Trophoblast cell (in vitro differentiated cells and primary cell): ENCODE measurements around the gene FRMD1.

Experiments used
- DNase-seq, 2 donors: peaks; one replicate each; pipeline ENCODE4 v3.0.0-alpha.2; 2016
- H2AFZ ChIP-seq: 2 replicates; pipeline ENCODE4 v1.6.1; 2013; ENCODE audit warnings: low read length, moderate library complexity, mild to moderate bottlenecking; ENCODE audit not compliant: insufficient read depth, poor library complexity
- H2AK5ac ChIP-seq: 2 replicates; pipeline ENCODE4 v1.6.1; 2013; ENCODE audit warnings: mild to moderate bottlenecking, low read length
- H2BK120ac ChIP-seq: 2 replicates; pipeline ENCODE4 v1.6.1; 2013; ENCODE audit warnings: low read length, mild to moderate bottlenecking, moderate library complexity; ENCODE audit not compliant: insufficient read depth, poor library complexity
- H2BK12ac ChIP-seq: 2 replicates; pipeline ENCODE4 v1.6.1; 2013; ENCODE audit warnings: mild to moderate bottlenecking, low read length, moderate library complexity
- H2BK5ac ChIP-seq: 2 replicates; pipeline ENCODE4 v1.6.1; 2013; ENCODE audit warnings: low read length, low read depth, moderate library complexity, mild to moderate bottlenecking; ENCODE audit not compliant: poor library complexity
- H3K14ac ChIP-seq: 2 replicates; pipeline ENCODE4 v1.6.1; 2013; ENCODE audit warnings: mild to moderate bottlenecking, low read length
- H3K18ac ChIP-seq: 2 replicates; pipeline ENCODE4 v1.6.1; 2013; ENCODE audit warnings: mild to moderate bottlenecking, low read length
- H3K23ac ChIP-seq: 2 replicates; pipeline ENCODE4 v1.6.1; 2013; ENCODE audit warnings: low read length
- H3K27ac ChIP-seq: 2 replicates; pipeline ENCODE4 v1.5.1; 2013; ENCODE audit warnings: low read depth, mild to moderate bottlenecking, inconsistent platforms, low read length, moderate library complexity
- H3K27me3 ChIP-seq: 2 replicates; pipeline ENCODE4 v1.6.1; 2013; ENCODE audit warnings: inconsistent platforms, mild to moderate bottlenecking, low read length, moderate library complexity; ENCODE audit not compliant: insufficient read depth
- H3K36me3 ChIP-seq, 2 experiments: 1 replicate in 1 of 2; 2 replicates in 1 of 2; pipeline ENCODE4 v1.6.1; 2013; ENCODE audit warnings: low read length in 2 of 2, mild to moderate bottlenecking in 2 of 2, moderate library complexity in 1 of 2; ENCODE audit not compliant: insufficient read depth in 2 of 2, control insufficient read depth in 1 of 2
- H3K4ac ChIP-seq: 2 replicates; pipeline ENCODE4 v1.6.1; 2013; ENCODE audit warnings: low read depth, mild to moderate bottlenecking, low read length, moderate library complexity
- H3K4me1 ChIP-seq, 2 experiments: 1 replicate in 1 of 2; 2 replicates in 1 of 2; pipeline ENCODE4 v1.6.1; 2013; ENCODE audit warnings: low read length in 2 of 2, mild to moderate bottlenecking in 2 of 2, moderate library complexity in 1 of 2; ENCODE audit not compliant: insufficient read depth in 2 of 2, control insufficient read depth in 1 of 2
- H3K4me2 ChIP-seq: 2 replicates; pipeline ENCODE4 v1.6.1; 2013; ENCODE audit warnings: inconsistent platforms, mild to moderate bottlenecking, low read length, moderate library complexity
- H3K4me3 ChIP-seq: 2 replicates; pipeline ENCODE4 v1.5.1; 2013; ENCODE audit warnings: mild to moderate bottlenecking, low read depth, low read length, inconsistent platforms
- H3K79me1 ChIP-seq: one replicate; pipeline ENCODE4 v1.6.1; 2013; ENCODE audit warnings: low read length
- H3K79me2 ChIP-seq: 2 replicates; pipeline ENCODE4 v1.6.1; 2013; ENCODE audit warnings: low read length, mild to moderate bottlenecking; ENCODE audit not compliant: control insufficient read depth, insufficient read depth, poor library complexity
- H3K9ac ChIP-seq: 2 replicates; pipeline ENCODE4 v1.6.1; 2013; ENCODE audit warnings: mild to moderate bottlenecking, low read length
- H3K9me3 ChIP-seq: 2 replicates; pipeline ENCODE4 v1.6.1; 2013; ENCODE audit warnings: low read depth, mild to moderate bottlenecking, control low read depth, inconsistent platforms, low read length; ENCODE audit not compliant: insufficient read depth
- H4K12ac ChIP-seq: 2 replicates; pipeline ENCODE4 v1.6.1; 2013; ENCODE audit warnings: low read depth, mild to moderate bottlenecking, low read length, moderate library complexity
- H4K8ac ChIP-seq: 2 replicates; pipeline ENCODE4 v1.6.1; 2013; ENCODE audit warnings: low read depth, mild to moderate bottlenecking, low read length, moderate library complexity
- H4K91ac ChIP-seq: one replicate; pipeline ENCODE4 v1.6.1; 2013; ENCODE audit warnings: low read depth, mild to moderate bottlenecking, low read length, moderate library complexity
- WGBS: extraction: QIAGEN DNeasy Blood & Tissue Kit; methylation state at CpG from one replicate; pipeline ENCODE4 v1.1.7; 2013; ENCODE audit warnings: missing lambda C conversion rate; ENCODE audit not compliant: insufficient read length, insufficient coverage; ENCODE audit errors: extremely low coverage; 5-methylcytosine and 5-hydroxymethylcytosine counted together

Gene FRMD1

GRCh38 chr6:168122521-168122920, 43.5 kb upstream of the FRMD1 start:
- H3K79me1 ChIP-seq = no peaks in the 10 kb centered on the region
- no peak overlapping the region for H3K4me3 ChIP-seq
- H3K9ac ChIP-seq = no peak overlapping the region
- no peak overlapping the region for H3K23ac ChIP-seq
- H2AK5ac ChIP-seq = no peak overlapping the region
- H3K36me3 ChIP-seq = no peaks in the 10 kb centered on the region
- H2BK120ac ChIP-seq = no peak overlapping the region
- H2BK5ac ChIP-seq = no peak overlapping the region
- H3K4me2 ChIP-seq = no peak overlapping the region
- H3K27ac ChIP-seq = no peak overlapping the region
- WGBS = no CpG with 5 or more reads among the region's 9 CpGs
- no peak overlapping the region for H2BK12ac ChIP-seq
- DNase-seq = no peak
- no peak overlapping the region for H4K91ac ChIP-seq
- no peak overlapping the region for H2AFZ ChIP-seq
- H3K14ac ChIP-seq = no peak overlapping the region
- H4K8ac ChIP-seq = no peak overlapping the region
- H4K12ac ChIP-seq = no peak overlapping the region
- no peaks in the 10 kb centered on the region for H3K27me3 ChIP-seq
- peaks cover 5% of the 10 kb centered on the region for H3K9me3 ChIP-seq
- no peak overlapping the region for H3K4ac ChIP-seq
- no peaks in the 10 kb centered on the region for H3K4me1 ChIP-seq
- H3K18ac ChIP-seq = no peak overlapping the region
- no peaks in the 10 kb centered on the region for H3K79me2 ChIP-seq

GRCh38 chr6:168122011-168122410, 43.0 kb upstream of the FRMD1 start:
- Histone ChIP-seq H4K12ac (no peak overlapping the region), H4K8ac (no peak overlapping the region), H3K27ac (no peak overlapping the region), H3K79me2 (no peaks in the 10 kb centered on the region), H3K4ac (no peak overlapping the region), H3K9me3 (peaks cover 5% of the 10 kb centered on the region), H4K91ac (no peak overlapping the region), H3K36me3 (no peaks in the 10 kb centered on the region), H2BK5ac (no peak overlapping the region), H3K4me1 (no peaks in the 10 kb centered on the region), H3K4me3 (no peak overlapping the region), H2BK120ac (no peak overlapping the region), H3K9ac (no peak overlapping the region), H3K18ac (no peak overlapping the region), H3K14ac (no peak overlapping the region), H3K27me3 (no peaks in the 10 kb centered on the region), H3K4me2 (no peak overlapping the region), H2AFZ (no peak overlapping the region), H2AK5ac (no peak overlapping the region), H2BK12ac (no peak overlapping the region), H3K79me1 (no peaks in the 10 kb centered on the region), H3K23ac (no peak overlapping the region)
- WGBS = no CpG with 5 or more reads among the region's 14 CpGs
- no peak for DNase-seq

GRCh38 chr6:168121303-168121665, 42.3 kb upstream of the FRMD1 start:
- Histone ChIP-seq H2BK12ac (no peak overlapping the region), H3K14ac (no peak overlapping the region), H4K8ac (no peak overlapping the region), H3K4me1 (no peaks in the 10 kb centered on the region), H3K27me3 (no peaks in the 10 kb centered on the region), H3K9me3 (peaks cover 9% of the 10 kb centered on the region), H4K12ac (no peak overlapping the region), H4K91ac (no peak overlapping the region), H3K23ac (no peak overlapping the region), H3K18ac (no peak overlapping the region), H3K9ac (no peak overlapping the region), H2AFZ (no peak overlapping the region), H3K4me3 (no peak overlapping the region), H3K79me1 (no peaks in the 10 kb centered on the region), H3K4me2 (no peak overlapping the region), H2BK5ac (no peak overlapping the region), H3K79me2 (no peaks in the 10 kb centered on the region), H2BK120ac (no peak overlapping the region), H3K27ac (no peak overlapping the region), H3K4ac (no peak overlapping the region), H3K36me3 (no peaks in the 10 kb centered on the region), H2AK5ac (no peak overlapping the region)
- DNase-seq = no peak
- WGBS = no CpG with 5 or more reads among the region's 8 CpGs

GRCh38 chr6:168120390-168121302, 41.6 kb upstream of the FRMD1 start:
- no peak overlapping the region for H2AFZ ChIP-seq

More at GRCh38 chr6:168120390-168121302, 41.6 kb upstream of the FRMD1 start:
- no peak overlapping the region for H3K23ac ChIP-seq
- H3K4ac ChIP-seq = no peak overlapping the region
- H3K4me2 ChIP-seq = no peak overlapping the region
- no peak overlapping the region for H4K12ac ChIP-seq
- no CpG with 5 or more reads among the region's 15 CpGs for WGBS
- no peak for DNase-seq
- no peak overlapping the region for H2BK120ac ChIP-seq
- H3K27ac ChIP-seq = no peak overlapping the region
- H3K79me2 ChIP-seq = no peaks in the 10 kb centered on the region
- no peaks in the 10 kb centered on the region for H3K36me3 ChIP-seq
- no peak overlapping the region for H2AK5ac ChIP-seq
- H2BK12ac ChIP-seq = no peak overlapping the region
- H3K79me1 ChIP-seq = no peaks in the 10 kb centered on the region
- H3K9me3 ChIP-seq = peaks cover 9% of the 10 kb centered on the region
- H4K8ac ChIP-seq = no peak overlapping the region
- H3K18ac ChIP-seq = no peak overlapping the region
- H3K4me3 ChIP-seq = no peak overlapping the region
- no peak overlapping the region for H3K9ac ChIP-seq
- no peaks in the 10 kb centered on the region for H3K27me3 ChIP-seq
- H3K14ac ChIP-seq = no peak overlapping the region
- H2BK5ac ChIP-seq = no peak overlapping the region
- no peaks in the 10 kb centered on the region for H3K4me1 ChIP-seq
- no peak overlapping the region for H4K91ac ChIP-seq
